ENCODE measurements around the gene BMPR1B. TPM values are rescaled to one million over a fixed set of nuclear protein-coding genes. Genes with fewer than 3 reads are reported as not detected.
A peak's percentile ranks its signal among the peaks of the same experiment; 100 is the strongest.

Gene BMPR1B
- total RNA-seq, 1 donor from 2014 or later: 26.8 TPM

GRCh38 chr4:95180531-95181242 lies 422.9 kb downstream of the BMPR1B start:
- Mint-ChIP-seq H3K4me1 (peaks cover 53% of the 10 kb centered on the region), H3K27ac (ENCODE audit: unreplicated experiment) (peak overlapping the region; percentile 94), H3K9me3 (peaks cover 6% of the 10 kb centered on the region), H3K27me3 (ENCODE audit: low read depth) (no peaks in the 10 kb centered on the region), H3K36me3 (ENCODE audit: low read depth) (peaks cover 21% of the 10 kb centered on the region), H3K4me3 (peak overlapping the region; percentile 45)
- peak; percentile 39 for DNase-seq (ENCODE audit: low read depth, low spot score)
- TF ChIP-seq CTCF (conservative IDR thresholded peaks at IDR 0.05): no peak

- peak; percentile 55 for DNase-seq (ENCODE audit: low read depth, low spot score)
- H3K27ac Mint-ChIP-seq (ENCODE audit: unreplicated experiment): peak overlapping the region; percentile 94
- no peak for TF ChIP-seq CTCF (conservative IDR thresholded peaks at IDR 0.05)
- no peaks in the 10 kb centered on the region for H3K27me3 Mint-ChIP-seq (ENCODE audit: low read depth)
- H3K4me1 Mint-ChIP-seq: peaks cover 53% of the 10 kb centered on the region
- peaks cover 6% of the 10 kb centered on the region for H3K9me3 Mint-ChIP-seq
- peaks cover 21% of the 10 kb centered on the region for H3K36me3 Mint-ChIP-seq (ENCODE audit: low read depth)
- peak overlapping the region; percentile 45 for H3K4me3 Mint-ChIP-seq
Observed at GRCh38 chr4:95181243-95181995, 423.7 kb downstream of the BMPR1B start.

- no peaks in the 10 kb centered on the region for H3K27me3 Mint-ChIP-seq (ENCODE audit: low read depth)
- peak overlapping the region; percentile 85 for H3K27ac Mint-ChIP-seq (ENCODE audit: unreplicated experiment)
- H3K4me3 Mint-ChIP-seq: no peak overlapping the region
- TF ChIP-seq CTCF (conservative IDR thresholded peaks at IDR 0.05): no peak
- H3K4me1 Mint-ChIP-seq: peaks cover 53% of the 10 kb centered on the region
- peaks cover 6% of the 10 kb centered on the region for H3K9me3 Mint-ChIP-seq
- H3K36me3 Mint-ChIP-seq (ENCODE audit: low read depth): peaks cover 20% of the 10 kb centered on the region
- no peak for DNase-seq (ENCODE audit: low read depth, low spot score)
Observed at GRCh38 chr4:95181996-95182306, 424.2 kb downstream of the BMPR1B start.

- no peak for DNase-seq (ENCODE audit: low read depth, low spot score)
- H3K4me3 Mint-ChIP-seq: no peak overlapping the region
- H3K9me3 Mint-ChIP-seq: no peaks in the 10 kb centered on the region
- peaks cover 7% of the 10 kb centered on the region for H3K36me3 Mint-ChIP-seq (ENCODE audit: low read depth)
- H3K27me3 Mint-ChIP-seq (ENCODE audit: low read depth): no peaks in the 10 kb centered on the region
- no peak overlapping the region for H3K27ac Mint-ChIP-seq (ENCODE audit: unreplicated experiment)
- peaks cover 51% of the 10 kb centered on the region for H3K4me1 Mint-ChIP-seq
- no peak for TF ChIP-seq CTCF (conservative IDR thresholded peaks at IDR 0.05)
Observed at GRCh38 chr4:95183656-95184408, 426.1 kb downstream of the BMPR1B start.

GRCh38 chr4:95186666-95187065 lies 428.9 kb downstream of the BMPR1B start:
- H3K27ac Mint-ChIP-seq (ENCODE audit: unreplicated experiment): no peak overlapping the region
- H3K4me3 Mint-ChIP-seq: no peak overlapping the region
- TF ChIP-seq CTCF (conservative IDR thresholded peaks at IDR 0.05): no peak
- H3K36me3 Mint-ChIP-seq (ENCODE audit: low read depth): peaks cover 7% of the 10 kb centered on the region
- H3K4me1 Mint-ChIP-seq: peaks cover 38% of the 10 kb centered on the region
- H3K9me3 Mint-ChIP-seq: no peaks in the 10 kb centered on the region
- DNase-seq (ENCODE audit: low read depth, low spot score): no peak
- no peaks in the 10 kb centered on the region for H3K27me3 Mint-ChIP-seq (ENCODE audit: low read depth)

Measured in neural crest cell (in vitro differentiated cells).